ENCODE results near the gene XYLB. TPM values are rescaled to one million over a fixed set of nuclear protein-coding genes. Genes with fewer than 3 reads are reported as not detected.
A peak's percentile ranks its signal among the peaks of the same experiment; 100 is the strongest.

XYLB gene
- total RNA-seq, 6 experiments from 2014 or later, result 26.2 to 48.3 (median 36.6) TPM

DNA sequence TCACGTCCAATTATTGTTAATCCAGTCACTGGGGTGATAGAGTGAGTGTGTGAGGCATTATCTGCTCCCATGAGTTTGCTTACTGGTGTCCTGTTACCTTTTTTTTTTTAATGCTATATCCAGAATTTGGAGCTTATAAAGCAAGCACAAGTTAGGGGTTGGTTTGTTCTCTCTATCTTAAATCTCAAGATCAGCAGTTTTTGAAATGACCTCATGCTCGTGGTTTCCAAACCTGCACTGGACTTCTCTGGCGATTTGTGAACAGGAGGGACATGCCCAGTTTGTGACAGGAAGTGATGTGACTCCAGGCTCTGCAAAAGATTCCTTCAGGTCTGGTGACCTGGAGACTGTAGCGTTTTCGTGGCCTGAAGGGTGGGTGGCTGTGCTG, 25.6 kb downstream of the XYLB start:
- TF ChIP-seq POLR2A (IDR thresholded peaks at IDR 0.05), result no peak
- TF ChIP-seq, protein P1, sequence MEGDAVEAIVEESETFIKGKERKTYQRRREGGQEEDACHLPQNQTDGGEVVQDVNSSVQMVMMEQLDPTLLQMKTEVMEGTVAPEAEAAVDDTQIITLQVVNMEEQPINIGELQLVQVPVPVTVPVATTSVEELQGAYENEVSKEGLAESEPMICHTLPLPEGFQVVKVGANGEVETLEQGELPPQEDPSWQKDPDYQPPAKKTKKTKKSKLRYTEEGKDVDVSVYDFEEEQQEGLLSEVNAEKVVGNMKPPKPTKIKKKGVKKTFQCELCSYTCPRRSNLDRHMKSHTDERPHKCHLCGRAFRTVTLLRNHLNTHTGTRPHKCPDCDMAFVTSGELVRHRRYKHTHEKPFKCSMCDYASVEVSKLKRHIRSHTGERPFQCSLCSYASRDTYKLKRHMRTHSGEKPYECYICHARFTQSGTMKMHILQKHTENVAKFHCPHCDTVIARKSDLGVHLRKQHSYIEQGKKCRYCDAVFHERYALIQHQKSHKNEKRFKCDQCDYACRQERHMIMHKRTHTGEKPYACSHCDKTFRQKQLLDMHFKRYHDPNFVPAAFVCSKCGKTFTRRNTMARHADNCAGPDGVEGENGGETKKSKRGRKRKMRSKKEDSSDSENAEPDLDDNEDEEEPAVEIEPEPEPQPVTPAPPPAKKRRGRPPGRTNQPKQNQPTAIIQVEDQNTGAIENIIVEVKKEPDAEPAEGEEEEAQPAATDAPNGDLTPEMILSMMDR (IDR thresholded peaks at IDR 0.05), result no peak
- DNase-seq, result no peak
- H3K4me1 ChIP-seq, result no peaks in the 10 kb centered on the region
- no peak for ATAC-seq
- 69% methylated on average over 3 of the region's 5 CpGs for WGBS (ENCODE audit: insufficient coverage, low coverage, low lambda C conversion rate, missing lambda C conversion rate)
- no peaks in the 10 kb centered on the region for H3K27me3 ChIP-seq
- intact Hi-C loops (cut with DNase I), result no loop called here
- peaks cover 0 to 94% (median 48%) of the 10 kb centered on the region in 4 donors for H3K36me3 ChIP-seq
- H3K27ac ChIP-seq, result no peak overlapping the region
- H3K4me3 ChIP-seq, result no peak overlapping the region
- no peaks in the 10 kb centered on the region for H3K9me3 ChIP-seq

DNA sequence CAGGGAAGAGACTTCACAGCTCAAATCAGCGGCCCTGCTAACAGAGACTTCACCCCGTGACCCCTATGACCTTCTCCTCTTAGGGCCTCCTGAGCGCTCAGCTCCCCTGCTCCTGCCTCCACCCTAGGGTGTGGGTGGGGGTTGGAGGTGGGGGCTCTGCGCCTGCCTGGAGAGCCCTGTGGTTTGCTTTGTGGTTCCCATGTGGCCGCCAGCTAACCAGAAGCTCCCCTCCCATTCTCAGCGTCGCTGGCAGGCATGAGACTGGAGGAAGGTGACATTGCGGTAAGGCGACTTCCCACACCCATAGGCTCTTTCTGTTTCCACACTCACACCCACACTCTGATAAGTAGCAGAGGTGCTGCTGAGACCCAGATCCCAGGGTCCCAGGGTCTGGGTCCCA, 27.6 kb downstream of the XYLB start:
- intact Hi-C loops (cut with DNase I), result no loop called here
- TF ChIP-seq, protein P1 (IDR thresholded peaks at IDR 0.05), result no peak
- no peak for TF ChIP-seq POLR2A (IDR thresholded peaks at IDR 0.05)
- WGBS (ENCODE audit: insufficient coverage, low coverage, low lambda C conversion rate, missing lambda C conversion rate), result 87% methylated on average over 5 of the region's 9 CpGs
- ATAC-seq (no peak), DNase-seq (peak in 1 of 3 donors; percentile 16)
- Histone ChIP-seq H3K27ac (no peak overlapping the region), H3K4me3 (no peak overlapping the region), H3K4me1 (no peaks in the 10 kb centered on the region), H3K36me3 (peaks cover 0 to 96% (median 50%) of the 10 kb centered on the region in 4 donors), H3K27me3 (no peaks in the 10 kb centered on the region), H3K9me3 (no peaks in the 10 kb centered on the region)

DNA sequence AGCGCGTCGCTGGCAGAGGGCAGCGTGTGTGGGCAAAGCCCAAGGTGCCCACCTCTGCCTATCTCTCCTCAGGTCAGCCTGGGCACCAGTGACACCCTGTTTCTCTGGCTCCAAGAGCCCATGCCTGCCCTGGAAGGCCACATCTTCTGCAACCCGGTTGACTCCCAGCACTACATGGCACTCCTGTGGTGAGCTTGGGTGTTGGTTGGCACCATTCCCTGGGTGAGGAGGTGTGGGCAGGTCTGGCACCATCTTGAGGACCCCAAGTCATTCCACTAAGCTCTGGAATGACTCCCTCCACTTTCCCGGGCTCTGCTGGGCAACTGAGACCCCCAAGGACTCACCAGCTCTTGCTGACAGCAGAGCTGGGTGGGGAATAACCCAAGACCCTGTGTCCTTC, 28.5 kb downstream of the XYLB start:
- Histone ChIP-seq H3K4me3 (no peak overlapping the region), H3K27ac (no peak overlapping the region), H3K9me3 (no peaks in the 10 kb centered on the region), H3K36me3 (peaks cover 0 to 96% (median 51%) of the 10 kb centered on the region in 4 donors), H3K4me1 (no peaks in the 10 kb centered on the region), H3K27me3 (no peaks in the 10 kb centered on the region)
- ATAC-seq (peak in 1 of 4 donors; percentile 7), DNase-seq (peak in 1 of 3 donors; percentile 40)
- TF ChIP-seq, protein P1 (IDR thresholded peaks at IDR 0.05), result no peak
- TF ChIP-seq POLR2A (IDR thresholded peaks at IDR 0.05), result no peak
- WGBS (ENCODE audit: insufficient coverage, low coverage, low lambda C conversion rate, missing lambda C conversion rate), result no CpG with 5 or more reads among the region's 6 CpGs
- intact Hi-C loops (cut with DNase I), result no loop called here

GRCh38 chr3:38375488-38376097, 29.0 kb downstream of the XYLB start:
- TF ChIP-seq, protein P1 (IDR thresholded peaks at IDR 0.05), result no peak
- no peak for TF ChIP-seq POLR2A (IDR thresholded peaks at IDR 0.05)
- Histone ChIP-seq H3K27me3 (no peaks in the 10 kb centered on the region), H3K4me3 (no peak overlapping the region), H3K4me1 (no peaks in the 10 kb centered on the region), H3K9me3 (no peaks in the 10 kb centered on the region), H3K27ac (no peak overlapping the region), H3K36me3 (peaks cover 0 to 96% (median 51%) of the 10 kb centered on the region in 4 donors)
- no peak for ATAC-seq
- 100% methylated on average over 3 of the region's 8 CpGs for WGBS (ENCODE audit: insufficient coverage, low coverage, low lambda C conversion rate, missing lambda C conversion rate)
- intact Hi-C loops (cut with DNase I), result no loop called here
- DNase-seq, result peak in 1 of 3 donors; percentile 23

Data from right lobe of liver (tissue), 6 donors.